GM21786 (cell line): ENCODE measurements around the gene DSCAM.

Experiments used
- ATAC-seq: cut with Tn5 transposase; IDR thresholded peaks from one replicate; pipeline ENCODE4 v1.9.1; 2021; ENCODE audit not compliant: unreplicated experiment

Gene DSCAM

GRCh38 chr21:40021558-40022351, 825.2 kb downstream of the DSCAM start:
- no peak for ATAC-seq

- ATAC-seq, result no peak
These were observed 826.3 kb downstream of the DSCAM start for GRCh38 chr21:40020651-40021050.

- no peak for ATAC-seq
These were observed 828.0 kb downstream of the DSCAM start for GRCh38 chr21:40018871-40019475.

DNA sequence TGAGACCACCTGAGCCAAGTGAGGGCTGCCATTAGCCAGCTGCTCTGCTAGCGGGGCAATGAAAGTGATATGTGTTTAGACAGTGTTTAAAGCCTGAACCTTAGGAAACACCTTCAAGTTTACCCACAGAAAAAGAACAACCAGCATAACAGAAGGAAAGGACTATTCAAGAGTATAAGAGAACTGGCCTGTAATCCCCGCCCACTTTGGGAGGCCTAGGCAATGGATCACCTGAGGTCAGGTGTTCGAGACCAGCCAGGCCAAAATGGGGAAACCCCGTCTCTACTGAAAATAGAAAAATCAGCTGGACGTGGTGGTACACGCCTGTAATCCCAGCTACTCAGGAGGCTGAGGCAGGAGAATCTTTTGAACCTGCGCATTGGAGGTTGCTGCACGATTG, 830.3 kb downstream of the DSCAM start:
- no peak for ATAC-seq

DNA sequence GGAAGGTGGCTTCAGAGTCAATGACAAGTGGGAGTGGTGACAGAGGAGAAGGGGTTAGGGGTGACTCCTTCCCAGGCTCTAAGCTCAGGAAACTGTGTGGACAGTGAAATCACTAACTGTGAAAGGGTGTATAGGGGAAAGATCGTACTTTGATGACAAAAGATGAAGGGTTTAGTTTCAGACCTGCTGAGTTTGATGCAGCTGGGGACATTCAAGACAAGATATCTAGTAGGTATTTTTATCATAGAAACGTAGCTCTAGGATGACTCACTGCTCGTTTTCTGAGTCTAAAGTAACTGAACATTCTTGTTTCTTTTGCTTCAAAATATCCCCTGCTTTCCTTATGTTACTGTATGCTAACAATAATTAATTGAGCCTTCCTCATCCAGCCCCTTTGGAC, 830.7 kb downstream of the DSCAM start:
- no peak for ATAC-seq

DNA sequence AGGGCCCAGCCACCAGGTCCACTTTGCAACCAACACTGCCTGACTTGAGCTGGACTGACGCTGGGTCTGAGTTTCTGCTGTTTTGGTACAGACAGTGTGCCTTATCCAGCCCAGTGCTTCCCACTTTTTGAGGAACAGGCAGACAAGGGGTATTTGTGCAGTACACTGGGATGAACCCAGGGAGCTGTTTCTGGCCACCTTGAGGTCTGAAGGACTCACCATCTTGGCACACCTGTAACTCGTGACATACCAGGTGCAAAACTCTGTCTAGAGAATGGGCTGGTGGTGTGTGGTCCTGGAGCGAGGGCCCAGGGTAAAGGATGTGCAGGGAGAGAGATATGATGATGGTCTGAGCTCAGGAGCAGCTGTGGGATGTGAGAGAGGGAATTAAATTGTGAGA, 831.1 kb downstream of the DSCAM start:
- no peak for ATAC-seq

DNA sequence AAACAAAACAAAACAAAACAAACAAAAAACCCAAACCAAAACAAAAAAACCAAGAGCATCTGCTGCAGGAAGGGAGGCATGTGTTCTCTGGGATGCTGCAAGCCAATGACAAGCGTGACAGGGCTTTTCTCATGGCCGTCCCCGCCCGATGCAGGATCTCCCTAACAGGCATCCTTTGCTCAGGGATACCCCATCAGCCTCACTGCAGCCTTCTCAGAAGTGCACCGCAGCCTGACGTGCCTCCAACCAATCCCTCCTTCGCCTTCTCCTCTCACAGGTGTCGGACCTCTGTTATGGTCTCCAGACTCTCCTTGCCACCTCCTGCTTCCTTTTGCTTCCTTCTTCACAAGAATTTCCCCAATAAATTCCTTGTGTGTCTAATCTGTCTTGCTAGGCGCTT, 832.6 kb downstream of the DSCAM start:
- no peak for ATAC-seq

DNA sequence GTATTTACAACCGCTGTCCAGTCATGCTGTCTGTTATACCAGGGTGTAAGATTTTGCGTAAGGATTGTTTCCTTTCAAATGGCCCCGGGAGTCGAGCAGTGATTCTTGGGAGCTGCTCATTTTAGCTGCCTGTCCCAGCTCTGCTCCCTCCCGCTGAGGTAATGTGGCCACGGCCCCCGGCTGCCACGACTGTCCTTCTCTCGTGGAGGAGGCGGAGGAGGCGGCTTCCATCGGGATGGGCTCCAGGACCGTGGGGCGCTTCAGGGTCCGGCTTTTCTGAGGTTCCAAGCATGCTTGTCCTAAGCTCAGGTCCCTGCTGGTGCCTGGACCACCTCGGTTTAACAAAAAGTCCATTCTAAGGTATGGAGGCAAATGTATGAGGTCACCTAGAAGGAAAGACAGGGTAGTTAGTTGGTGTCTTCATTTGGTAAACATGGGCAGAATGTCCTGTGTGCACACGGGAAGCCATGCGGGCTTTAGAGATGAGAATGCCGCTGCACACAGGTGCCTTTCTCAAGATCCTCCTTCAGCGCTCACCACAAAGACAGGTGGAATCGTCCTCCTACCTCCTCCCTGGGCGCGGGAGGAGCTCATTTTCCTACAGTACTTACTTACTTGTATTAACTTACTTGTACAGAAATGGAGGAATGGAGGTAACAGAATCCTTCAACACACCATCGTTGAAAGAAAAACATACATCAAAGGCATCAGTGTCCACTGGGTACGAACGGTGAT, 833.8 kb downstream of the DSCAM start:
- no peak for ATAC-seq

GRCh38 chr21:40011371-40011770, 835.6 kb downstream of the DSCAM start:
- ATAC-seq, result no peak

- no peak for ATAC-seq
These were observed 844.0 kb downstream of the DSCAM start for GRCh38 chr21:40002978-40003377.

- ATAC-seq, result no peak
These were observed 862.5 kb downstream of the DSCAM start for GRCh38 chr21:39984286-39984991.

DNA sequence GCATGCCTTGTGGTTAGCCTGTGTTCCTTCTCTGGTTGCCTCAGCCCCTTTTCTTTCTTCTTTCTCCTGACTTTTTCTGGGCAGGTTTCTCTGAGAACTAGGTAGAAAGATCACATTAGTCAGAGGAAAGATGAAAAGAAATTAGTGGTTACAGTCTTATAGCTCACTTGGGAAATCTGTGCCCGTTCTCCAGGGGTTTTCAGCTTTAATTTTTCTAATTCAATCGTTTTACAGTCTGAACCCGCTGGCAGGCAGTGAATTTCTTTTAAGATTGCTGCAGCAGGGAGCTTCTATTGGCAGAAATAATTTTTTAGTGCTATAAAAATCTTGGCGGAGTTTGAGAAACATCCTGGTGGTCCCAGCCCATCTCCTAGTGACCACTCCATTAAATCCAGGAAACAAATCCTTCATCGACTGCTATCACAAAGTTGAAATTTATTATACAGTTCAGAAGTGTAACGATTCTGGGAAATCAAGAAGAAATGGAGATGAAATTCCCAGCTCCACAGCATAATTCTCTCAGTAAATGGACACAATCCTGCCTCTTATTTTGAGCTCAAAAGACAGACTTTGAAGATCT, 866.6 kb downstream of the DSCAM start:
- ATAC-seq, result no peak

DNA sequence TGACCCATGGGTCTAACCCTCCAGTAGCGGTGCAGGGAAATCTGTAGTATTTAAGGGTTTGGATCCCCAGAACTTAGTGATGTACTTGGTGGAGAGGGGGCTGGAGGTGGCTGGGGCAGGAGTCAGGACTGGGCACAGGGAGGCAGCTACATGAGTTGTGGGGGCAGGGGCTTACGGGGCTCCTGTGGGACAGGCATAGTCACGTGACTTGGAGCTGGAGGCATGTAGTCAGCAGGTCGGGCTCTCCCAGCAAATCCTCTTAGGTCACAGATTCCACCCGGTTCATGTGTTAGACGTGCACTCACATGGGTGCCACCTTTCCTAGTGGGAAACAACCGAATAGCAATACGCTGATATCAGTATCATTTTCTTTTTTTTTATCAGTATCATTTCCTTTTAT, 867.6 kb downstream of the DSCAM start:
- ATAC-seq, result no peak

- ATAC-seq, result no peak
These were observed 870.2 kb downstream of the DSCAM start for GRCh38 chr21:39976800-39977199.

DNA sequence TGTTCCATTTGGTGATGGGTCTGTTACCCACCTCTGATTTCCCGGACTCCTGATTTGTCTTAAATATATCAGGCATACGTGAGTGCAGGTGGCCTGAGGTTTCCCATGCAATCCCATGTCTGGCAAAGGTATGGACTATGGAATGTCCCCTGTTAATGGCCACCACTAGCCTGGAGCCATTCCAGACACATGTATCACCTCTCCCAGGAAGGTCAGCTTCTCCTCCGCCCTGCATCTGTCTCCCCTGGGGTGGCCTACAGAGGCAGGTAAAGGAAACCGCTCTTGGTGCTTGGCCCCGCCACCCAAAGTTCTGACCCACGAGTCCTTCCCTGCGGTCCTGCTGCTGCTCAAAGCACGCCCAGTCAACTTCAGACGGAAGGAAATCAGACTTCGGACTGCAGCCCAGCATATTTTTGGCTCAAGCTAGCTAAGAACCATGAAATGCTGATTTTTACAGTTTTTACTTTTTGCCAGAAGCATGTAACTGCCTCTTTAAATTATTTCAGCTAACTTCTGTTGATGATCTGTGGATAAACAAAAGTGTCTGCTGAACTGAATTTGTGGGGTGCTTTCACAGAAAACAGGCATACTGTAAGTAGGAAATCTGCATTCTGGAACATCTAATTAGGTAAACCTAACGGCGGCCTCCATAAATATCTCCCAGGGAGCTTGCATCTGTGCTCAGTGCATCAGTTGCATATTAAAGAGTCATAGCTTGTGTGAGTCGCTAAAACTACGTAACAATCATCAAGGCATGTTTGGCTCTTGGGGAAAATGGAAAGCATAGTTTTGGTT, 873.8 kb downstream of the DSCAM start:
- no peak for ATAC-seq

- no peak for ATAC-seq
These were observed 874.5 kb downstream of the DSCAM start for GRCh38 chr21:39972471-39972870.

DNA sequence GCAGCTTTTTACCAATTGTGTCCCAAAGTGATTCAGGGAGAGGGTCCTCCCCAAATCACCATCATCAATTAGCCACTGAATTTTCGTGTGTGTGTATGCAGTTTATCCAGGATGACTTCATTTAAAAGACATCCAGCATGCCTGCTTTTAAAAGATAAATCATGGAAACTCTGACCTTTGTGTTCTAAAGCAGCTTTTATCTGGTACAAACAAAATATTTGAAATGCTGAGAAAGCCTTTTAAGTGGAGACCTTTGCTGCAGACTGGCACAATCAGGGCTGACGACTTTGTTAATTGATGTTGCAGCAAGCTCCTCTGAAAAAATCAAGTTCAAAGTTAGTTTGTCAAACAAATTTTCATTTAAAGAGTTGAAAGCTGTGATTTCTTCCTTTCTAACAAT, 875.0 kb downstream of the DSCAM start:
- ATAC-seq, result no peak

- no peak for ATAC-seq
These were observed 877.1 kb downstream of the DSCAM start for GRCh38 chr21:39969691-39970364.

- ATAC-seq, result no peak
These were observed 878.9 kb downstream of the DSCAM start for GRCh38 chr21:39968010-39968409.

DNA sequence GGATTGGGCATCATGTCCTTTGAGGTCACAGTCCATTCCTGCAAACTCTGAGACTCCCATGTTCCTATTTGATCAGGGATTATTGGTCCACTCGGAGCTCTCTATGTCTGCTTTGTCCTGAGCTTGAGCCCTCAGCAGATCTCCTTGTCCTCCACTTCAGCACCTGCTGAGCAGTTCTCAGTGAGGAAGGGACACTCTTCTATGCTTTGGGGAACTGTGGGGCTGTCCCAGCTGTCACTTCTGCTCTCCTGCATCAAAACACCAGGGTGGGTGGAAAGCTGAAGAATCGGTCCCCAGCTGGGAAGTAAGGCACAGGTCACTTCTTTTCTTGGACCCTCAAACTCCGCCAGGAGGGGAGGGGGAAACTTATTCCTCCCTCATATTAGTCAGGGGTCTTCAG, 880.2 kb downstream of the DSCAM start:
- ATAC-seq, result no peak
